ENCODE results near the gene CYSRT1.

The CYSRT1 gene

DNA sequence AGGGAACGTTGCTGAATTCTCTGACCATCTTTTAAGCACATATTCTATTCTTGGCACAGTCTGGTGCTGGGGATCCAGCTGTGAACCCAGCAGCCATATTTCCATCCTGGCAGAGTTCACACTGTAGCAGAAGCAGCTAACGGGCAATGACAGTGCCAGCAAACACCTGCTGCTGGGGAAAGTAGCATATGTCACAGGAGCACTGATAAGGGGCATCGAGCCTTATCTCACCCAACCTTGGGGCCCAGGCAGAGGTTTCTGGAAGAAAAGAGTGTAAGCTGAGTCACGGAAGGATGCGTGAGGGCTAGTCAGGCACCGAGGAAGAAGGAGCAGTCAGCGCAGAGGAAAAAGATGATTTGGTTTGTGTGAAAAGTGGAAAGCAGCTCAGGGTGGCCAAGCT, 18.4 kb upstream of the CYSRT1 start:
- peaks cover 10 to 40% (median 28%) of the 10 kb centered on the region in 4 experiments for H3K4me1 ChIP-seq (ENCODE audit: control extremely low read depth in 1 of 4, control insufficient read depth in 4 of 4, insufficient read depth in 4 of 4, low read length in 3 of 4)
- CTCF ChIA-PET: interaction anchor here (0.9 to 1.5 kb wide), 3 partner anchors 10 to 91 kb away, joined by 4 to 5 read pairs (median 5); partner anchors contain the start of gene DPP7
- DNase-seq: no peak
- POLR2A ChIA-PET: interaction anchor here (0.6 to 1.2 kb wide), 2 partner anchors 18 to 19 kb away, joined by 3 to 4 read pairs; partner anchors contain the start of genes ANAPC2 and SSNA1
- 86% methylated on average over 5 of the region's 7 CpGs for WGBS (ENCODE audit: insufficient coverage)
- H3K36me3 ChIP-seq (ENCODE audit: control insufficient read depth in 4 of 4, insufficient read depth in 4 of 4, low read length in 3 of 4): peaks cover 0 to 26% (median 7%) of the 10 kb centered on the region in 4 experiments
- peak overlapping the region in 5 of 7 experiments; percentile 84 to 94 (median 92) for H3K4me3 ChIP-seq (ENCODE audit: control insufficient read depth in 1 of 7, extremely low read depth in 1 of 7, insufficient read depth in 4 of 7, low read depth in 2 of 7, low read length in 6 of 7)
- peak overlapping the region; percentile 85 to 93 for H3K27ac ChIP-seq (ENCODE audit: insufficient read depth in 1 of 2, low read depth in 1 of 2, low read length in 2 of 2, poor library complexity in 1 of 2, severe bottlenecking in 2 of 2)
- H3K9me3 ChIP-seq (ENCODE audit: control extremely low read depth in 1 of 5, control insufficient read depth in 4 of 5, insufficient read depth in 2 of 5, low read depth in 1 of 5, low read length in 4 of 5): no peaks in the 10 kb centered on the region
- no peaks in the 10 kb centered on the region for H3K27me3 ChIP-seq (replicated peaks in 2 of 5; ENCODE audit: control insufficient read depth in 4 of 5, insufficient read depth in 5 of 5, low read length in 4 of 5)

DNA sequence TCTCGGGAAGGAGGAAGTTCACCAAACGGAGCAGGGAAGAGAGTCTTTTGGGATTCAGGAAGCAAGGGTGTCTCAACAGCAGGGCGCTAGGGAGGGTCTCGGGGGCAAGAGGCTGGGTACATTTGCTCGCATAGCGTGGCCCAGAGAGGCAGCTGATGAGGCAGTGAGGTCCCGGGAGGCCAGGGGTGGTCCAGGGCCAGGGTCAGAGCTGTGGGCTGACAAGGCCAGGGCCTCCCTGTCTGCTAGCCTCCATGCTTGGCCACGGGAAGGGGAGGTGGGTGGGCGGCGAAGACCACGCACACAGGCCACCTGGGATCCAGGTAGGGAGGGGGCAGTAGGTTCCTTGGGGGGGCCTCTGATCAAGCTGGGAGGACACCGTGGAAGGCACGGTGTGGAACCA, 13.4 kb upstream of the CYSRT1 start:
- Histone ChIP-seq H3K4me1 (ENCODE audit: control extremely low read depth in 1 of 4, control insufficient read depth in 4 of 4, insufficient read depth in 4 of 4, low read length in 3 of 4) (peaks cover under 1 to 9% (median 3%) of the 10 kb centered on the region in 4 experiments), H3K4me3 (ENCODE audit: control insufficient read depth in 1 of 7, extremely low read depth in 1 of 7, insufficient read depth in 4 of 7, low read depth in 2 of 7, low read length in 6 of 7) (no peak overlapping the region), H3K27me3 (replicated peaks in 2 of 5; ENCODE audit: control insufficient read depth in 4 of 5, insufficient read depth in 5 of 5, low read length in 4 of 5) (no peaks in the 10 kb centered on the region), H3K27ac (ENCODE audit: insufficient read depth in 1 of 2, low read depth in 1 of 2, low read length in 2 of 2, poor library complexity in 1 of 2, severe bottlenecking in 2 of 2) (no peak overlapping the region), H3K36me3 (ENCODE audit: control insufficient read depth in 4 of 4, insufficient read depth in 4 of 4, low read length in 3 of 4) (peaks cover 0 to 64% (median 22%) of the 10 kb centered on the region in 4 experiments), H3K9me3 (ENCODE audit: control extremely low read depth in 1 of 5, control insufficient read depth in 4 of 5, insufficient read depth in 2 of 5, low read depth in 1 of 5, low read length in 4 of 5) (no peaks in the 10 kb centered on the region)
- POLR2A ChIA-PET: no interaction called here
- CTCF ChIA-PET: interaction anchor here (0.5 kb wide), 1 partner anchor 424 kb away, joined by 3 read pairs; no protein-coding TSS in a partner anchor
- 84% methylated on average over 11 of the region's 13 CpGs for WGBS (ENCODE audit: insufficient coverage)
- DNase-seq: no peak

DNA sequence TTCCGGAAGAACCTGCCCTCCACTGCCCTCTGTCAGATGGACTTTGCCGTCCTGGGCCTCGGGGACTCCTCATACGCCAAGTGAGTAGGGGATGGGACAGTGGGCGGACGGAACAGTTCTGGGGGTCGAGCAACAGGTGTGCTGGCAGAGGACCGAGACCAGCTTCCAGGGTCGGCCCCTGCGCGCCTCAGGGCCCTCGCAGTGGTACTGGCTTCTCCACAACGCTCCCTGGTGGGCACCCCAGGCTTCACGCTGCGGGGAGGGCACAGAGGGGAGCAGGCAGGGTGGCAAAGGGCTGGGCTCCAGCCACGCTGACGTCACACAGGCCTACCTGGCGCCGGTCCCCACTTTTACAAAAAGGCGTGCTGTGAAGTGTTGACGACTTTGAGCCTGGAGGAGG, 12.5 kb upstream of the CYSRT1 start:
- H3K4me1 ChIP-seq (ENCODE audit: control extremely low read depth in 1 of 4, control insufficient read depth in 4 of 4, insufficient read depth in 4 of 4, low read length in 3 of 4): no peaks in the 10 kb centered on the region
- no peaks in the 10 kb centered on the region for H3K9me3 ChIP-seq (ENCODE audit: control extremely low read depth in 1 of 5, control insufficient read depth in 4 of 5, insufficient read depth in 2 of 5, low read depth in 1 of 5, low read length in 4 of 5)
- H3K27me3 ChIP-seq (replicated peaks in 2 of 5; ENCODE audit: control insufficient read depth in 4 of 5, insufficient read depth in 5 of 5, low read length in 4 of 5): no peaks in the 10 kb centered on the region
- 91% methylated on average over 20 of the region's 21 CpGs for WGBS (ENCODE audit: insufficient coverage)
- H3K4me3 ChIP-seq (ENCODE audit: control insufficient read depth in 1 of 7, extremely low read depth in 1 of 7, insufficient read depth in 4 of 7, low read depth in 2 of 7, low read length in 6 of 7): no peak overlapping the region
- no peak overlapping the region for H3K27ac ChIP-seq (ENCODE audit: insufficient read depth in 1 of 2, low read depth in 1 of 2, low read length in 2 of 2, poor library complexity in 1 of 2, severe bottlenecking in 2 of 2)
- DNase-seq: no peak
- ChIA-PET POLR2A (no interaction called here), CTCF (no interaction called here)
- peaks cover 0 to 61% (median 22%) of the 10 kb centered on the region in 4 experiments for H3K36me3 ChIP-seq (ENCODE audit: control insufficient read depth in 4 of 4, insufficient read depth in 4 of 4, low read length in 3 of 4)

DNA sequence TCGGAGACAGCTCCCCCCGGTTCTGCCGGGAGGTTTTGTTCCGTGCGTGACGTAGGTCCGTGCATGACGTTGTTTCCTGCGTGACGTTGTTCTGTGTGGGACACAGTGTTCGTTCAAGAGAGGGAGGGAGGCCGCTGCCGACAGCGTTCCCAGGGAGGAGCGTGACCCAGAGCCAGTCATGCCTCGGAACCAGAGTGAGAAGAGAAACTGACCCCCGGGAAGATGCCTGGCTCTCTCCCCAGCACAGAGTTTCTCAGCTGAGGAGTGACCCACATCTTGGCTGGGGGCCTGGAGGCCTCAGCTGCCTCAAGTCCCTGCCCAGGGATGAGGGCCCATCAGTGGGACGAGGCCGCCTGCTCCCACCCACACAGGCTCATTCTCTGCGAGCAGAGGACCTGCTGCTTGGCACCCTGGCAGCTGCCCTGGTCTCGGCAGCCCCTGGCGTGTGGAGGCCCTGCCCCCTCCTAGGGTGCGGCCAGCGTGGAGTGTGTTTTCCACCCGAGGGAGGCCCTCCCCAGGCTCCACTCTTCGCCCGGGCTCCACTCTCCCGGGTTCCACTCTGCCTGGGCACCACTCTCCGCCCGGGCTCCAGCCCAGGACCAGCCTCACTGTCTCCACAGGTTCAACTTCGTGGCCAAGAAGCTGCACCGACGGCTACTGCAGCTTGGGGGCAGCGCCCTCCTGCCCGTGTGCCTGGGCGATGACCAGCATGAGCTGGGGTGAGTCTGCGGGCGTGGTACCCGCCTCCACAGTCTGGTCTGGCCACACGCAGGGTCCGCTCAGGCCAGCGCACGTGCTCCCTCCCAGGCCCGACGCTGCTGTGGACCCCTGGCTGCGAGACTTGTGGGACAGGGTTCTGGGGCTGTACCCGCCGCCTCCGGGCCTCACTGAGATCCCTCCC, 11.6 kb upstream of the CYSRT1 start:
- 95% methylated on average over 49 of the region's 49 CpGs for WGBS (ENCODE audit: insufficient coverage)
- no peak for DNase-seq
- ChIA-PET CTCF (interaction anchor here (1.0 to 1.1 kb wide), 2 partner anchors 24 to 36 kb away, joined by 3 read pairs; no protein-coding TSS in a partner anchor), POLR2A (no interaction called here)
- Histone ChIP-seq H3K27ac (ENCODE audit: insufficient read depth in 1 of 2, low read depth in 1 of 2, low read length in 2 of 2, poor library complexity in 1 of 2, severe bottlenecking in 2 of 2) (no peak overlapping the region), H3K4me1 (ENCODE audit: control extremely low read depth in 1 of 4, control insufficient read depth in 4 of 4, insufficient read depth in 4 of 4, low read length in 3 of 4) (no peaks in the 10 kb centered on the region), H3K9me3 (ENCODE audit: control extremely low read depth in 1 of 5, control insufficient read depth in 4 of 5, insufficient read depth in 2 of 5, low read depth in 1 of 5, low read length in 4 of 5) (no peaks in the 10 kb centered on the region), H3K36me3 (ENCODE audit: control insufficient read depth in 4 of 4, insufficient read depth in 4 of 4, low read length in 3 of 4) (peaks cover 0 to 61% (median 22%) of the 10 kb centered on the region in 4 experiments), H3K4me3 (ENCODE audit: control insufficient read depth in 1 of 7, extremely low read depth in 1 of 7, insufficient read depth in 4 of 7, low read depth in 2 of 7, low read length in 6 of 7) (no peak overlapping the region), H3K27me3 (replicated peaks in 2 of 5; ENCODE audit: control insufficient read depth in 4 of 5, insufficient read depth in 5 of 5, low read length in 4 of 5) (no peaks in the 10 kb centered on the region)

DNA sequence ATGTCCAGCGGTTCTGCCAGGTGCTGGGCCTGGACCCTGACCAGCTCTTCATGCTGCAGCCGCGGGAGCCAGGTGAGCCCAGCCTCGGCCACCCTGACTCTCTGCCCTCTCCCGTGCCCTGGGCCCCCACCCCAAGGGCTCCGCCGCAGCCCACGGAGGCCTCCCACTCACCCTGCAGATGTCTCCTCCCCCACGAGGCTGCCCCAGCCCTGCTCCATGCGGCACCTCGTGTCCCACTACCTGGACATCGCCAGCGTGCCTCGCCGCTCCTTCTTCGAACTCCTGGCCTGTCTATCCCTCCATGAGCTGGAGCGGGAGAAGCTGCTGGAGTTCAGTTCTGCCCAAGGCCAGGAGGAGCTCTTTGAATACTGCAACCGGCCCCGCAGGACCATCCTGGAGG, 10.4 kb upstream of the CYSRT1 start:
- peaks cover 0 to 60% (median 17%) of the 10 kb centered on the region in 4 experiments for H3K36me3 ChIP-seq (ENCODE audit: control insufficient read depth in 4 of 4, insufficient read depth in 4 of 4, low read length in 3 of 4)
- 97% methylated on average over 18 of the region's 19 CpGs for WGBS (ENCODE audit: insufficient coverage)
- POLR2A ChIA-PET: interaction anchor here (1.0 kb wide), 1 partner anchor 13 kb away, joined by 3 read pairs; the partner anchor contains the start of gene RNF224
- CTCF ChIA-PET: no interaction called here
- peaks cover 0 to 2% (median 0%) of the 10 kb centered on the region in 4 experiments for H3K4me1 ChIP-seq (ENCODE audit: control extremely low read depth in 1 of 4, control insufficient read depth in 4 of 4, insufficient read depth in 4 of 4, low read length in 3 of 4)
- H3K27ac ChIP-seq (ENCODE audit: insufficient read depth in 1 of 2, low read depth in 1 of 2, low read length in 2 of 2, poor library complexity in 1 of 2, severe bottlenecking in 2 of 2): no peak overlapping the region
- no peak overlapping the region for H3K4me3 ChIP-seq (ENCODE audit: control insufficient read depth in 1 of 7, extremely low read depth in 1 of 7, insufficient read depth in 4 of 7, low read depth in 2 of 7, low read length in 6 of 7)
- H3K9me3 ChIP-seq (ENCODE audit: control extremely low read depth in 1 of 5, control insufficient read depth in 4 of 5, insufficient read depth in 2 of 5, low read depth in 1 of 5, low read length in 4 of 5): no peaks in the 10 kb centered on the region
- DNase-seq: no peak
- H3K27me3 ChIP-seq (replicated peaks in 2 of 5; ENCODE audit: control insufficient read depth in 4 of 5, insufficient read depth in 5 of 5, low read length in 4 of 5): no peaks in the 10 kb centered on the region

DNA sequence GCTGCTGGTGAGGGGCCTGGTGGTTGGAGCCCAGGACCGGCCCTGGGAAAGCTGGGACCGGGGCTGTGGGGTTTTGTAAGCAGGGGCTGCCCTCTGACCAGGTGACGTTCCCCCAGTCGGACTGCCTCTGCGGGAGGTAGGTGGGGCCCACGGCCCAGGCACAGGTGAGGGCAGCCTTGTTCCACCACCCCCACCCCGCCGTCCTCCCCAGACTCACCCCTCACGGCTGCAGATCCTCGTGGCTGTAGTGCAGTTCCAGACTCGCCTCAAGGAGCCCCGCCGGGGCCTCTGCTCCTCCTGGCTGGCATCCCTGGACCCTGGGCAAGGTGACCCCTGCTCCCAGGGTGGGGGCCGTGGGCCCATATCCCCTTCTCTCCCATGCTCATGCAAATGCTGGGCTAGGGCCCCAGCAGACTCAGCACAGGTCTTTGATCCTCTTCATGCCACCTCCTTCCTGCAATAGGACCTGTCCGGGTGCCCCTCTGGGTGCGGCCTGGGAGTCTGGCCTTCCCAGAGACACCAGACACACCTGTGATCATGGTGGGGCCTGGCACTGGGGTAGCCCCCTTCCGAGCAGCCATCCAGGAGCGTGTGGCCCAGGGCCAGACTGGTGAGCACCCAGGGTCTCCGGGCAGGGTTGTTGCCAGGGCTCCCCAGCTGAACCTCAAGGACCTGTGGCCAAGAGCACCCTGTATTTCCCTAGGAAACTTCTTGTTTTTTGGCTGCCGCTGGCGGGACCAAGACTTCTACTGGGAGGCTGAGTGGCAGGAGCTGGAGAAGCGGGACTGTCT, 9.6 kb upstream of the CYSRT1 start:
- ChIA-PET POLR2A (interaction anchor here (1.0 kb wide), 1 partner anchor 12 kb away, joined by 3 read pairs; the partner anchor contains the start of gene RNF224), CTCF (interaction anchor here (1.0 to 1.1 kb wide), 2 partner anchors 11 to 44 kb away, joined by 3 to 5 read pairs; no protein-coding TSS in a partner anchor)
- no peak overlapping the region for H3K4me3 ChIP-seq (ENCODE audit: control insufficient read depth in 1 of 7, extremely low read depth in 1 of 7, insufficient read depth in 4 of 7, low read depth in 2 of 7, low read length in 6 of 7)
- no peak overlapping the region for H3K27ac ChIP-seq (ENCODE audit: insufficient read depth in 1 of 2, low read depth in 1 of 2, low read length in 2 of 2, poor library complexity in 1 of 2, severe bottlenecking in 2 of 2)
- no peaks in the 10 kb centered on the region for H3K9me3 ChIP-seq (ENCODE audit: control extremely low read depth in 1 of 5, control insufficient read depth in 4 of 5, insufficient read depth in 2 of 5, low read depth in 1 of 5, low read length in 4 of 5)
- 96% methylated on average over 20 of the region's 22 CpGs for WGBS (ENCODE audit: insufficient coverage)
- DNase-seq: no peak
- peaks cover 0 to 55% (median 17%) of the 10 kb centered on the region in 4 experiments for H3K36me3 ChIP-seq (ENCODE audit: control insufficient read depth in 4 of 4, insufficient read depth in 4 of 4, low read length in 3 of 4)
- H3K4me1 ChIP-seq (ENCODE audit: control extremely low read depth in 1 of 4, control insufficient read depth in 4 of 4, insufficient read depth in 4 of 4, low read length in 3 of 4): peaks cover 0 to 2% (median 0%) of the 10 kb centered on the region in 4 experiments
- no peaks in the 10 kb centered on the region for H3K27me3 ChIP-seq (replicated peaks in 2 of 5; ENCODE audit: control insufficient read depth in 4 of 5, insufficient read depth in 5 of 5, low read length in 4 of 5)

Data from common myeloid progenitor, CD34-positive (primary cell).